Suppressor macrophage treated with lipopolysaccharide for 1 hour (primary cell): ENCODE measurements around the gene FAM110A.
"Not testable (repeated sequence)": the region's sequence is repeated elsewhere in the genome, so short reads cannot be mapped to it uniquely, and the experiment has no call there.

ENCODE experiments used
- DNase-seq, 3 donors: peaks; one replicate each; pipeline ENCODE4 v3.0.0-alpha.2; 2020 to 2022

FAM110A gene

DNA sequence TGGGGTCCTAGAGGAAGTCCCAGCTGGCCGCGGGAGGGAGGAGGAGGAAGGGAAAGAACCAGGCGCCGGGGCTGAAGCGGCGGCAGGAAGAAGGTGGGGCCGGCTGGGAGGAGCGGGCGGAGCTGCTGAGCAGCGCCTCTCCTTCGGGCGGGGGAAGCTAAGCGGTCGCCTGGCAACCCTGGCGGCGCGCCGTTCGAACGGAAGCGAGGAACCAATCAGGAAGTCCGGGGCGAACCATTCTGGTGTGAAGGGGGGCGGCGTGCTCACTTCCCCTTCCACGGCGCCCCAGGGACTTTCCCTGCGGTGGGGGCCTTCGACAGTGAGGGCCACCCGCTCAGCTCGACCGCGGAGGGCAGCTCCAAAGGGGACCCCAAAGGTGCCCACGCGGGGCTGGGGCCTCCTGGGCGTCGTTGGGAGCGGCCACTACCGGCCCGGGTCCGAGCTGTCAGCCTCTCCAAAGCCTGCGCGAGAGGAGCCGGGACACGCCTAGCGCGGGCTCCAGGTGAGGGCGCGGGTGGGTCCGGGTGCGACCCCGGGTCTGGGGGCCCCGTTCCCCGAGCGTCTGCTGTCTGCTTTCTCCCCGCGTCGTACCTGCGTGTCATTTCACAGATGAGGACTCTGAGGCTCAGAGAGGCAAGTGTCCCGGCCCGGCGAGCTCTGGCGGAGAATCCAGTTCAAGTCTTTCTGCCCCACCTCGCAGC is at the start of gene FAM110A:
TSS of gene FAM110A (plus strand) at position 266 of the 701 bp plus-strand sequence. CDS start 11,090 bp downstream, outside the sequence.
- DNase-seq: peak; percentile 98 to 99 (median 98)

DNA sequence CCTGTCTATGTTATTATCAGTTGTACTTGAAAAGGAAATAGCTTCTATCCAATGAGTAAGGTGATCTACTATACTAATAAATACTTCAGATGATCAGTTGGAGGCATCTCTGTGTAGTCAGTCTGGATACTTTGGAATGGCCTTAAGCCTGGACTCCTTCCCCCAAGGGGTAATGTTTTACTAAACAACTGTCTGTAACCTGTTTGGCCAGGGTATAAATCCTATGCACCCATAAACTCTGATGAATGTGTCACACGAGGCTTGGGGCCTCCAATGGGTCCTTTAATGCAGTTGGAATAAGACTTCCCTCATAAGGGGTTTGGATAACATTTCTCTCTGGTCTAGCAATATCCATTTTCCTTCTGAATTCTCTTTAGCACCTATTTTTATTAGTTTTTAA is 45.7 kb upstream of the FAM110A start:
- DNase-seq: no peak

DNA sequence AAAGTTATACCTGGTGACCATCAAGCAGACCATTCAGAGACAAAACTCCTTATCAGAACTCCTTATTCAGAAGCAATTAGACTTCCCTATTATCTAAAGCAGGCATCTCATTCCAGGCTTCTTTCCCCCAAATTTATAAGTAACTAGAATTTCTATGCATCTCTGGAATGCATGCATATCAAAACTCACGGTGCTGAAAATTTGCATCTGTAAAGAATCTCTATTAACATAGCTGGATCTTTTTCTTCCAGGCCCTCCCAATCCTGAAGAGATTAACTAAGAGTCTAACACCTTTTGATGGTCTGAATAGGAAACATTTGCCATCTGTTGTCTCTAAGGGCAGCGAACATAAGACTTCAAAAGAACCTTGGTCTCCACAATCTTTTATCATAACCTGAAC is 42.5 kb upstream of the FAM110A start:
- DNase-seq: no peak

DNA sequence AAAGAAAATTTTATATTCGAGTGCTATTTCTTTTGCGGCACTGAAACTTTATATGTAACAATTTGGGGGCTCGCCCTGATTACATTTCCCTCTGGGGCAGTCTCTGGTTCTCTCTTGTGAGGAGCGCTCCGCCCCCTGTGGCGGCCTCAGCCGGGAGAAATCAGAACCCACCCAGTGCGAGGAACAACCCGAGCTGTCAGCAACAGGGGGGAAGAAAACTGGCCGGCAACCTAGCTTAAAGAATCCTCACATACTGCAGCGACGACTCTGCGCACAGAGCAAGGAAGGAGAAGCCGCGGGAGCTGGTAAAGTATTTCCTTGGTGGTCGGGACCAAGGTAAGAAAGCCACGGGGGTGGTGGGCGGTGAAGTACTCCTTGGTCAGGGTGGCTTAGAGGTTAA is 41.3 kb upstream of the FAM110A start:
- no peak for DNase-seq

DNA sequence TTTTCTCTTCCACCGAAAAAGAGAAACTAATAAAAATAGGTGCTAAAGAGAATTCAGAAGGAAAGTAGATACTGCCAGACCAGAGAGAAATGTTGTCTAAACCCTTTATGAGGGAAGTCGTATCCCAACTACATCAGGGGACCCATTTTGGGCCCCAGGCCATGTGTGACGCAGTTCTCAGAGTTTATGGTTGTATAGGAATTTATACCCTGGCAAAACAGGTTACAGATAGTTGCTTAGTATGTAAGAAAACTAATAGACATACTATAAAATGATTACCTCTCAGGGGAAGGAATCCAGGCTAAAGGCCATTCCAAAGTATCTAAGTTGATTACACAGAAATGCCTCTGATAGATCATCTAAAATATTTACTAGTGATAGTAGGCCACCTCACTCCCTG is 36.6 kb upstream of the FAM110A start:
- DNase-seq: no peak

DNA sequence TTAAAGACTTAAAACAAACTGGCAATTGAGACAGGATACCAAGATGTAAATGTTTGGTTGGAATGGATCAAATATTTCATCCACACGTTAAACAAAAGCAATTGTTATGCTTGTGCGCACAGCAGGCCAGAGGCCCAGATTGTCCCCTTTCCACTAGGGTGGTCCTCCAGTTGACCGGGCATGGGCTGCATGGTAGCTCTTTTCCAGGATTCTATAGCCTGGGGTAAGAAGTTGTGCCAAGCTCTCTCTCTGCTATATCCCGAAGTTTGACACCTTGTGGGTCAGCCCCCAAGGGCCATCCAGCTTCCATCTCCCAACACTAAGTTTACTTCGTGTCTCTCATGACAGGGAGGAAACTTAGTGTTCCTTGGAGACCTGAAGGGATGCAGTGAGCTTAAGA is 34.8 kb upstream of the FAM110A start:
- not testable (repeated sequence) for DNase-seq

DNA sequence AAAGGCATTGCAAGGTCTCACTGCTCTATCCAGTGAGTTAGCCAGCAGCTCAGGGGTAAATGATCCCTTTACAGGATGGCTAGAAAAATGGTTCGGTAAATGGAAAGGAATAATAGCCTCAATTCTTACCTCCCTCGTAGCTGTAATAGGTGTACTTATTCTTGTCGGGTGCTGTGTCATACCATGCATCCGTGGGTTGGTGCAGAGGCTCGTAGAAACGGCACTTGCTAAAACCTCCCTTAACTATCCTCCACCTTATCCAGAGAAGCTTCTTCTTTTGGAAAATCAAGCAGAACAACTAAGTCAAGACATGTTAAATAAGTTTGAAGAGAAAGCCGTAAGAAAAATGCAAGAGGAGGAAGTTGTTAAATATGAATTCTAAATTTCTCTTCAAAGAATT is 33.5 kb upstream of the FAM110A start:
- DNase-seq: not testable (repeated sequence)

DNA sequence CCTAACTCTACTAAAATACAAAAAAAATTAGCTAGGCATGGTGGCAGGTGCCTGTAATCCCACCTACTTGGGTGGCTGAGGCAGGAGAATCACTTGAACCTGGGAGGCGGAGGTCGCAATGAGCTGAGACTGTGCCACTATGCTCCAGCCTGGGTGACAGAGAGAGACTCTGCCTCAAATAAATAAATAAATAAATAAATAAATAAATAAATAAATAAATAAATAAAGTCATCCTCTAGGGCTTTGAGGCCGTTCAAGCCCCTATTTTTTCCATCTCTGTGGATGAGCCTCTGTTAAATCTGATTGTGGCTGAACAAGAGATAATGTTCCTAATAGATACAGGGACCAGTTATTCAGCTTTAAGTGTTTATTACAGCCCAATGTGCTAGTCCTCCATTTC is 31.8 kb upstream of the FAM110A start:
- DNase-seq: no peak

DNA sequence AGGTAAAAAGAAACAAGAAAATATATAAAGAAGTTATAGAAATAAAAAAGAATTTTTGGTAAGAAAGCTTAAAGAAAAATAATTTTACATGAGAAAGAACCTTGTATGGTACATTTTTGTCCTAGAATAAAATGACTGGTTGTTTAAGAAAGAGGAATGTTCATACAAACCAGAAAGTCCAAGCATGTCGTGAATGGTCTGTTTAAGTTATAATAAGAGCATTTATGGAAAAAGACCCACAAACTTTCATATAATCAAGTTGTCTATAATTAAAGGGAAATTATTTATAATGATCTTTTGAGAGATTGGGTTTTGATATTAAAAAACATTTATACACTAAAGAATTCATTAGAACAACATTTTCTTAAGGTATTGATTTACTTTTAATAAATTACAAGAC is 27.8 kb upstream of the FAM110A start:
- DNase-seq: peak in 1 of 3 donors; percentile 12

DNA sequence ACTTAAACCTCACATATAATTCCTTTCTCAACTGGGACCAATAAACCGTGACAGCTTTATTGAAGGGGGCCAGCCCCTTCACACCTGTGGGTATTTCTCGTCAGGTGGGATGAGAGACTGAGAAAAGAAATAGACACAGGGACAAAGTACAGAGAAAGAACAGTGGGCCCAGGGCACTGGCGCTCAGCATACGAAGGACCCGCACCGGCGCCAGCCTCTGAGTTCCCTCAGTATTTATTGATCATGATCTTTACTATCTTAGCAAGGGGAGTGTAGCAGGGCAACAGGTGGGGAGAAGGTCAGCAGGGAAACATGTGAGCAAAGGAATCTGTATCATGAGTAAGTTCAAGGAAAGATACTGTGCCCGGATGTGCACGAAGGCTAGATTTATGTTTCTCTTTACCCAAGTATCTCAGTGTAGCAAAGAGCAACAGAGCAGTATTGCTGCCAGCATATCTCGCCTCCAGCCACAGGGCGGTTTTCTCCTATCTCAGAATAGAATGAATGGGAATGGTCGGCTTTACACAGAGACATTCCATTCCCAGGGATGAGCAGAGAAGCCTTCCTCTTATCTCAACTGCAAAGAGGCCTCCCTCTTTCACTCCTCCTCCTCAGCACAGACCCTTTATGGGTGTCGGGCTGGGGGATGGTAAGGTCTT is 21.6 kb upstream of the FAM110A start:
- not testable (repeated sequence) for DNase-seq

DNA sequence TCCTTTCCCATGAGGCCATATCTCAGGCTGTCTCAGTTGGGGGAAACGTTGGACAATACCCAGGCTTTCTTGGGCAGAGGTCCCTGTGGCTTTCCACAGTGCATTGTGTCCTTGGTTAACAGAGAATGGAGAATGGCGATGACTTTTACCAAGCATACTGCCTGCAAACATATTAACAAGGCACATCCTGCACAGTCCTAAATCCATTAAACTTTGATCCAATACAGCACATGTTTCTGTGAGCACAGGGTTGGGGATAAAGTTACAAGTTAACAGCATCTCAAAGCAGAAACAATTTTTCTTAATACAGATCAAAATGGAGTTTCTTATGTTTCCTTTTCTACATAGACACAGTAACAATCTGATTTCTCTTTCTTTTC is 21.1 kb upstream of the FAM110A start:
- DNase-seq: not testable (repeated sequence)

DNA sequence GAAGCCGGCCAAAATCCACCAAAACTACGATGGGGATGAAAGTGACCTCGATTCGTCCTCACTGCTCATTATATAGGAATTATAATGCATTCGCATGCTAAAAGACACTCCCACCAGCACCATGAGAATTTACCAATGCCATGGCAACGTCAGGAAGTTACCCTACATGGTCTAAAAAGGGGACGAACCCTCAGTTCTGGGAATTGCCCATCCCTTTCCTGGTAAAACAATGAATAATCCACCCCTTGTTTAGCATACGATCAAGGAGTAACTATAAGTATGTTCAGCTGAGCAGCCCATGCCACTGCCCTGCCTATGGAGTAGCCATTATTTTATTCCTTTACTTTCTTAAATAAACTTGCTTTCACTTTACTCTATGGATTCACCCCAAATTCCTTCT is 20.1 kb upstream of the FAM110A start:
- no peak for DNase-seq

DNA sequence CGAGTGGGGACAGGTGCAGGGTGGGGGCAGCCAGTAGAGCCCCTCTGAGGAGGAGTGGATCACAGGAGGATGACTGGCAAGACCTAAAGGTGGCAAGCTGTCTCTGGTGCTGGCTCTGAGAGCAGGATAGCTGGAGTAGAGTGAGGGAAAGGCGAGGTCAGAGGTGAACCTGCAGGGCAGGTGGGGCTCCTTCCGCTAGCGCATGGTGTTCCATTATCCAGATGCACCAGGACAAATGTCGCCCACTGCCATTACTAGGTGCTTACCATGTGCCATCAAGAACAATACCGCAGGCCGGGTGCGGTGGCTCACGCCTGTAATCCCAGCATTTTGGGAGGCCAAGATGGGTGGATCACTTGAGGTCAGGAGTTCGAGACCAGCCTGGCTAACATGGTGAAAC is 18.3 kb upstream of the FAM110A start:
- no peak for DNase-seq

DNA sequence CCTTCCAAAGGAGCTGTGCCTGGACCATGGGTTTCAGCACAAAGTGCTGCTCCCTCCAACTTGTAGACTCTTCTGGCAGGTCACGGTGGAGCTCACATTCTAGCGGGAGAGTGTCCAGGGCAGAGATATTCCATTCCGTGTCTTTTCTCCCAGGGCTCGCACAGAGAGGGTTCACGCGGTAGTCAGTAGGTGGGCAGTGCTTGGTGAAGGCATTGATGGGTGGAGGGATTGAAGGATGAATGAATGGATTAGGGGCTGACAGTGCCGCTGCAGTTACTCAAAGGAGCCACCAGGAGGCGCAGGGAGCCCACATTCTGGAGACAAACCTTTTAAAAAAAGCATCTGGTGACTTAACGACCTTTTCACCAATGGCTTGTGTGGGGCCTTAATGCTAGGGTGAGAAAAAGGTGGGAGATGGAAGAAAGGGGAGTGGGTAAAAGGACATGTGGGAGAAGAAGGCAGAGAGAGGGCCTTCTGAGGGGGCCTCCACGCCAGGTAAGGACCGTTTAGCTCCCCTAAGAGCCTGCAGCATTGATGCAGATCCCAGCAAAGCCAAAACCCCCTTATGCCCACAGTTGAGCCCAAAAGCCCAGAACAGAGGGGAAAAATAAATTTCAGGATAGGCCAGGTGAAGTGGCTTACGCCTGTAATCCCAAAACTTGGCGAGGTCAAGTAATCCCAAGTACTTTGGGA is 17.5 kb upstream of the FAM110A start:
- DNase-seq: peak; percentile 69 to 83 (median 82)

DNA sequence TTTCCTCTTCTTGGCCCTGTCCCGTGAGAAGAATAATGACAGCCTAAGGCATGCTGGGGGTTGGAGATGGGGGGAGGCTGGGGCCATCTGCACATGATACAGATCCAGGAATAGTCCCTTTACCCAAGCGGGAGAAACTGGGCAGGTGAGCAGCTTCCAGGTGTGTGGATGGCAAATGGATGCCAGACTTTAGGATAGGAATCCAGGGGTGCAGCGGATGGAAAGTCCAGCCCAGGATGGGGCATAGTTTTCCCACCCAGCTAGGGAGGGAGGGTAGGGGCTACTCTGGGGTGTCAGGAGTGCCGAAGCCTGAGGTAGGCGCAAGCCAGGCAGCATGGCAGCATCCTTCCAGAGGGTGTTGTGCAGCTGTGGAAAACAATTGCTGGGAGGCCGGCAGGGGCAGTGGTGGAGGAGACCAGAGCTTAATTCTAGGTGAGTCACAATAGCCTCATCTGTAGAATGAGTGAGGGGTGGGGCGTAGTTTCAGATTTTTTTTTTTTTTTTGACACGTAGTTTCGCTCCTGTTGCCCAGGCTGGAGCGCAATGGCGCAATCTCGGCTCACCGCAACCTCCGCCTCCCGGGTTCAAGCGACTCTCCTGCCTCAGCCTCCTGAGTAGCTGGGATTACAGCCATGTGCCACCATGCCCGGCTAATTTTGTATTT is 15.4 kb upstream of the FAM110A start:
- DNase-seq: no peak

DNA sequence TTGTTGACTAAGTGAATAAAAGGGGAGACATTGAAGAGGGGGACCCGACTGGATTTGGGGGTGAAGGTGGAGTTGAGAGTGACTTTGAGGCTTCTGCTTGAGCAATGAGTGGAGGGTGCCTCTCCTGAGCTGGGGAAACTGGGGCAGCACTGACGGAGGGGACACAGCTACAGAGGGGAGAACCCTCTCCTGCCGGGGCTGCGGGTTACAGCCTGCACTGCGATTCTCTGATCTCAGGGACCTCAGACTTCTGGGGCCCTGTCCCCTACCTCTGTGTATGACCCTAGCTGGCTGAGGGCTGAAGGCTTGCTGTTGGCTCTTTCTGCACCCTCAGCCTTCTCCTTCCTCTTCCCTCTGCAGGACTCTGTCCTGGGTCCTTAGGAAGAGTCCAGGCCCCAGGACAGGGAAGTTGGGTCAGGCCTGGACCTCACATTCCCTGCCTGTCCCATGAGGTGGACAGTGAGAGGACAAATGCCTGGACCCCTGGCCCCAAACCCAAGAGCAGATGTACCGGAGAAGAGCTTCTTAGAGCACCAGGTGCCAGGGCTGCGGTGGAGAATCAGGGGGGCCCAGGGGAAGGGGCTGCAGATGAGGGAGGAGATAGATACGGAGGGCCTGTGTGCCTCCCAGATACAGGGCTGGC is 13.7 kb upstream of the FAM110A start:
- DNase-seq: peak in 1 of 3 donors; percentile 15

DNA sequence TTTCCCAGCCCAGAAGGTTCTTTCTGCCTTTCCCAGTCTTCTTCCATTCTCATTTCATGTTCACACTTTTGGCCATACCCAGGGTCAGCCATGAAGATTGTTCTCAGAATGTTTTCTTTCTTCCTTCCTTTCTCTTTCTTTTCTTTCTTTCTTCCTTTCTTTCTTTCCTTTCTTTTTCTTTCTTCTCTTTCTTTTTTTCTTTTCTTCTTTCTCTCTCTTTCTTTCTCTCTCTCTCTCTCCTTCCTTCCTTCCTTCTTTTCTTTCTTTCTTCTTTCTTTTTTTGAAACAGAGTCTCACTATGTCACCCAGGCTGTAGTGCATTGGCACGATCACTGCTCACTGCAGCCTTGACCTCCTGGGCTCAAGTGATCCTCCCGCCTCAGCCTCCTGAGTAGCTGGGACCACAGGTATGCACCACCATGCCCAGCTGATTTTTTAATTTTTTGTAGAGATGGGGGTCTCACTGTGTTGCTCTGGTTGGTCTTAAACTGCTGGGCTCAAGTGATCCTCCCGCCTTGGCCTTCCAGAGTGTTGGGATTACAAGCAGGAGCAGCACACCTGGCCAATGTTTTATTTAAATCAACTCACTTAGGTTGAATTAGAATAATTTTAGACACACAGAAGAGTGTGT is 13.1 kb upstream of the FAM110A start:
- no peak for DNase-seq

DNA sequence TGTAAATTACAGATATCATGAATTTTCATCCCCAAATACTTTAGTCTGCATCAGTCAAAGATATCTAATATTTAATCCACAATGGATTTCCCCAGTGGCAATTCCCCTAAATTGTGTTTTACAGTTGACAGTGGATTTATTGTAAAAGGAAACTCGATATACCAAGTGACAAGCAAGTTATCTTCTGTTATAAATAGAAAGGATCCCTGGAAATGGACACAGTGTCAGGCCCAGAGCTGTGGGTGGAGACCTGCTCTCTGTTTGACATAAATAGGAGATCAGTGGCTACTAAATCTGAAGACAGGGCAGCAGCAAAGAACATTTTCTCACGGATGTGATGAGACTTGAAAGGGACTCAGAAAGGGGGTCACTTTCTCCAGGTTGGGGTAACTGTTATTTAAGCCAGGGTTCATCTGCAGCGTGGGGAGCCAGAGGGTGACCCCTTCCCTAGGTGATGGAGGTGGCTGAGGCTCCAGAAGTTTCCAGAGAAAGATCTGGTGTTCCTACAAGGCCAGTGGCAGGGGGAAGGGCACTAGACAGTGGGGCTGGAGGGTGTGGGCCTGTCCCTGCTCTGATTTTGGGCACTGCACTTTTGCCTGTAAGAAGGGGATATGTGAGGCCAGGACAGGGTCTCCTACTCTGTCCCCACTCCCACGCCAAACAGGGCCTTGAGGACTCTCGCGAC is 12.3 kb upstream of the FAM110A start:
- DNase-seq: peak in 2 of 3 donors; percentile 21 to 52

DNA sequence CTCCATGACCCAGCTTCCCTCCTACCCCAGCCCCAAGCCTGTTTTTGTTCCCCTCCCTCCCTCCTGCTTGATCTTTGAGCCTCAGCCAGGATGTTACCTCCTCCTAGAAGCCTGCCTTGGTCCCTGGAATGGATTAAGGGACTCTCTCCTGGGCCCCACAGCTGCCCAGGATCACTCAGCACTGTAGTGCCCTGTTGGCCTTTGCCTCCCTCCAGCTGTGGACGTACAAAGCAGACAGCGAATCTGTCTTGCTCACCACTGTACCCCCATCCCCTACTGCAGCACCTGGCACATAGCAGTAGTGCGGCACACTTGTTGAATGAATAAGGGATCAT is 11.8 kb upstream of the FAM110A start:
- DNase-seq: no peak

DNA sequence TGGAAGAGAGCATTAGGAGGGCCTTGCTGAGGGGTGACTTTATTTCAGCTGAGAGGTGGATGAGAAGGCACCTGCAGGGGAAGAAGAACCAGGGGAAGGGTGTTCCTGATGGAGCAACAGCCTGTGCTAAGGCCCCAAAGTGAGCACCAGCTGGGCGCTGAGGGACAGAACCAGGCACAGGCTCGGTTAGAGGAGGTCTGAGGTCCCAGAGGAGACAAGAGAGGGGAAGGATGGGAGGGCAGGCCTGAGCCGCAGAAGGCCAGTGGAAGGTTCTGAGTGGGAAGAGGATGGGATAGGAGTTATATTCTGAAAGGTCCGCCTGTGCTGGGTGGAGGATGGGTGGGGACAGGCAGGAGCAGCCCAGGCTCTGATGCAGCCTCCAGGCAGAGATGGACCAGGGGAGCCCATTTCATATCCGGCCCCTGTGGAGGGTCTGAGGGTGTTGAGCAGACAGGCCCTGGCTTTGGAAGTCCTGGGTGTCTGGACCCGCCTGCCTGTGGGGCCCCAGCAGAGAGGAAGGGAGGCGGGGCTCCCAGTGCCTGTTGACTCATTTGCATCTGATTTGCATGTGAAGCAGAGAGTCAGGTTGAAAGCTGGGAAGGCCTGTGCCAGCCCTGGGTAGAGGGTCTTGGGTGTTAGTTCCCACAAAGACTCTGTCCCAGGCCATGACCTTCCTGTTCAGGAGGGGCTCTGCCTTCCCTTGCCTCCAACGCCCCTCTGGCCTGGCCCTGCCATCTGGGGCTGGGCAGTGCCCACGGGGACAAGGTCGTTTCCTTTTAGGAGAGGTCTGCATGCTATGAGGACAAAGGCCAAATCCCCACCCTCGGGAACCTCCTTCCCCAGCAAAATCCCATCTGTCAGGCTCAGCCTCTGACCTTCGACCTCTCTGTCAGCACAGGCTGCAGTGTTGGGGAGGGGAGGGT is 10.6 kb upstream of the FAM110A start:
- no peak for DNase-seq

DNA sequence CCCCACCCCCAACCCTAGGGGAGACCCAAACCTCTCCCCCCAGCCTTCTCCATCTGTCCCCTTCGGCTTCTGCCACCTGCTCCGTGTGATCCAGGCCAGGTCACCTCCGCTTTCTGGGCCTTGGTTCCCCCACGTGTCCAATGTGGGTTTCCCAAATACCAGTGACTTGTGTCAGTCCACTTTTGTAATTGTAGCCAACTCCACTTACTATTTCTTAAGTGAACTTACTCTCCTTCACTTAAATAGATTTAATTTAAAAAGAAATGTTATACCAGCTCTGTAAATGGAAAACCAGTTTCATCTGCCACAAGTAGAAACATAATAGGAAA is 10.0 kb upstream of the FAM110A start:
- no peak for DNase-seq
